Activated CD8-positive, alpha-beta T cell treated with anti-CD3 and anti-CD28 coated beads for 36 hours (primary cell): ENCODE results near the gene RNU6-1. TPM values are rescaled to one million over a fixed set of nuclear protein-coding genes. Genes with fewer than 3 reads are reported as not detected.
A peak's percentile ranks its signal among the peaks of the same experiment; 100 is the strongest.

Source experiments
- ATAC-seq: fragments of 200-7000 bp; cut with Tn5 transposase; one replicate; pipeline ENCODE4 v1.10.0; 2021; ENCODE audit warnings: mild to moderate bottlenecking, moderate library complexity
- CTCF ChIA-PET: fragments of 350-600 bp; sonication (Branson Sonifier 250); formaldehyde crosslinking; loops from one replicate; lab custom pipeline; 2021; ENCODE audit warnings: antibody characterized with exemption; lab: Charles Lee
- POLR2A ChIA-PET: fragments of 350-600 bp; sonication (Branson Sonifier 250); formaldehyde crosslinking; loops from one replicate; lab custom pipeline; 2021; ENCODE audit warnings: antibody characterized with exemption; lab: Charles Lee
- DNase-seq: peaks from one replicate; pipeline ENCODE4 v3.0.0-alpha.2; 2020
- H3K27ac Mint-ChIP-seq: one replicate; pipeline ENCODE4 v1.8.0; 2021; ENCODE audit warnings: mild to moderate bottlenecking, mixed read lengths
- H3K27me3 Mint-ChIP-seq: one replicate; pipeline ENCODE4 v1.8.0; 2021; ENCODE audit warnings: mixed read lengths
- H3K36me3 Mint-ChIP-seq: one replicate; pipeline ENCODE4 v1.8.0; 2021; ENCODE audit warnings: low read depth, mixed read lengths
- H3K4me1 Mint-ChIP-seq: one replicate; pipeline ENCODE4 v1.8.0; 2021; ENCODE audit warnings: low read depth, mixed read lengths
- H3K4me3 Mint-ChIP-seq: one replicate; pipeline ENCODE4 v1.8.0; 2021; ENCODE audit warnings: mild to moderate bottlenecking, moderate library complexity, mixed read lengths
- H3K9me3 Mint-ChIP-seq: one replicate; pipeline ENCODE4 v1.8.0; 2021; ENCODE audit warnings: mixed read lengths
- intact Hi-C: fragments of 100-400 bp; cut with micrococcal nuclease; formaldehyde crosslinking; loops from one replicate; pipeline ENCODE4 v1.10.0; 2022
- total RNA-seq, 2 experiments: library from RNA; stranded (reverse); gene quantifications; one replicate each; pipeline ENCODE4 v1.2.3, GENCODE V29; 2021
- TF ChIP-seq, protein P1 (sequence below): fragments of 200-600 bp; IDR thresholded peaks from one replicate; pipeline ENCODE4 v1.8.0; 2022; ENCODE audit warnings: antibody characterized with exemption, mild to moderate bottlenecking

RNU6-1 gene
- total RNA-seq = not detected

DNA sequence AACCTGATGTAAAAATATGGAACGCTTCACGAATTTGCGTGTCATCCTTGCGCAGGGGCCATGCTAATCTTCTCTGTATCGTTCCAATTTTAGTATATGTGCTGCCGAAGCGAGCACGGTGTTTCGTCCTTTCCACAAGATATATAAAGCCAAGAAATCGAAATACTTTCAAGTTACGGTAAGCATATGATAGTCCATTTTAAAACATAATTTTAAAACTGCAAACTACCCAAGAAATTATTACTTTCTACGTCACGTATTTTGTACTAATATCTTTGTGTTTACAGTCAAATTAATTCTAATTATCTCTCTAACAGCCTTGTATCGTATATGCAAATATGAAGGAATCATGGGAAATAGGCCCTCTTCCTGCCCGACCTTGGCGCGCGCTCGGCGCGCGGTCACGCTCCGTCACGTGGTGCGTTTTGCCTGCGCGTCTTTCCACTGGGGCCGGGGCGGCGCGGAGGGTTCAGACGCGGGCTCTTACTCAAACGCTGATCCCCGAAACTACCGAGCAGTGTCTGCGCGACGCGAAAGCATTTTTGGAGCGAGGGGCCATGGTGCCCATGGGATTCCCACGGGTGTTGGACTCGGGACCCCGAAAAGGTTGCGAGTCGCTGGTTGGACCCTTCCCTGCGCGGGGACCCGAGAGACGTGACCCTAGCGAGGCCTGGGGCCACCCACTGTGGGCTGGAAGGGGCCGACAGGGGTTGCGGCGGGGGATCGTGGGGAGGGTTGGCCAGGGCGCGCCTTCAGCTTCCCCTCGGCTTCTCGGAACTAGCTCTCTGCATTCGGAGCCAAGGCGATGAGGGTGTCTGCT, at the start of gene RNU6-1:
TSS of gene RNU6-1 (minus strand) at position 117 of the 820 bp plus-strand sequence.
- TF ChIP-seq, protein P1, sequence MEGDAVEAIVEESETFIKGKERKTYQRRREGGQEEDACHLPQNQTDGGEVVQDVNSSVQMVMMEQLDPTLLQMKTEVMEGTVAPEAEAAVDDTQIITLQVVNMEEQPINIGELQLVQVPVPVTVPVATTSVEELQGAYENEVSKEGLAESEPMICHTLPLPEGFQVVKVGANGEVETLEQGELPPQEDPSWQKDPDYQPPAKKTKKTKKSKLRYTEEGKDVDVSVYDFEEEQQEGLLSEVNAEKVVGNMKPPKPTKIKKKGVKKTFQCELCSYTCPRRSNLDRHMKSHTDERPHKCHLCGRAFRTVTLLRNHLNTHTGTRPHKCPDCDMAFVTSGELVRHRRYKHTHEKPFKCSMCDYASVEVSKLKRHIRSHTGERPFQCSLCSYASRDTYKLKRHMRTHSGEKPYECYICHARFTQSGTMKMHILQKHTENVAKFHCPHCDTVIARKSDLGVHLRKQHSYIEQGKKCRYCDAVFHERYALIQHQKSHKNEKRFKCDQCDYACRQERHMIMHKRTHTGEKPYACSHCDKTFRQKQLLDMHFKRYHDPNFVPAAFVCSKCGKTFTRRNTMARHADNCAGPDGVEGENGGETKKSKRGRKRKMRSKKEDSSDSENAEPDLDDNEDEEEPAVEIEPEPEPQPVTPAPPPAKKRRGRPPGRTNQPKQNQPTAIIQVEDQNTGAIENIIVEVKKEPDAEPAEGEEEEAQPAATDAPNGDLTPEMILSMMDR = no peak
- Mint-ChIP-seq H3K9me3 (no peaks in the 10 kb centered on the region), H3K4me3 (peak within 1 kb of the TSS; percentile 84), H3K27me3 (peaks cover 18% of the 10 kb centered on the region), H3K36me3 (peaks cover 2% of the 10 kb centered on the region), H3K4me1 (peaks cover 16% of the 10 kb centered on the region), H3K27ac (peak within 1 kb of the TSS; percentile 97)
- POLR2A ChIA-PET = interaction anchor here (0.7 to 1.0 kb wide), 2 partner anchors 19 to 318 kb away, joined by 3 read pairs; no protein-coding TSS in a partner anchor
- intact Hi-C loops = loop anchor here (10.0 kb wide), 2 partner anchors 315 to 895 kb away; partner anchors contain the start of gene C15orf61
- peak; percentile 84 for ATAC-seq
- DNase-seq = peak; percentile 96
- CTCF ChIA-PET = interaction anchor here (1.5 to 2.0 kb wide), 3 partner anchors 23 to 383 kb away, joined by 4 to 5 read pairs (median 4); no protein-coding TSS in a partner anchor

DNA sequence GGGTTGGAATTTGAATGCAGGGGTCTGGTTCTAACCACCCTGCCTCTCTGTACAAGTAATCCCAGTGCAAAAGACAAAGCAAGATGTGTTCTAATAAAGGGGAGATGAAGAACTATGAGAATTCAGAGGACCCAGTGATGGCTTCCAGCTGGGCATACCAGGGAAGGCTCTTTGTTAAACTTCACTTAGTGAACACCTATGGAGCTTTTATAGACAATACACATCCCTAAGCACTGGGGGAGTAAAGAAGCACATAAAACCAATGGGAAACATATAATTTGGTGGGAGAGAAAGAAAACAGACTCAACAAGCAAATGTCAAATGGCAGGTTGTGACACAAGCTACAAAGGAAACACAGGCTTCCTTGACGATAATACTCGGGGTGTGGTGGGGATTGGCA, 47.9 kb upstream of the RNU6-1 start:
- Mint-ChIP-seq H3K4me1 (peaks cover 13% of the 10 kb centered on the region), H3K9me3 (peaks cover 13% of the 10 kb centered on the region), H3K27ac (no peak overlapping the region), H3K27me3 (peaks cover 17% of the 10 kb centered on the region), H3K36me3 (no peaks in the 10 kb centered on the region), H3K4me3 (no peak overlapping the region)
- intact Hi-C loops = no loop called here
- ATAC-seq (no peak), DNase-seq (no peak)
- ChIA-PET POLR2A (interaction anchor here (0.6 to 1.0 kb wide), 2 partner anchors 166 to 857 kb away, joined by 3 to 4 read pairs; partner anchors contain the start of gene PIAS1), CTCF (no interaction called here)
- TF ChIP-seq, protein P1 = no peak

- peaks cover 17% of the 10 kb centered on the region for H3K27me3 Mint-ChIP-seq
- TF ChIP-seq, protein P1 = no peak
- ATAC-seq (no peak), DNase-seq (no peak)
- ChIA-PET CTCF (no interaction called here), POLR2A (interaction anchor here (0.7 kb wide), 1 partner anchor 23 kb away, joined by 3 read pairs; no protein-coding TSS in a partner anchor)
- H3K4me1 Mint-ChIP-seq = peaks cover 20% of the 10 kb centered on the region
- H3K36me3 Mint-ChIP-seq = no peaks in the 10 kb centered on the region
- no peak overlapping the region for H3K4me3 Mint-ChIP-seq
- H3K27ac Mint-ChIP-seq = no peak overlapping the region
- intact Hi-C loops = no loop called here
- peaks cover 13% of the 10 kb centered on the region for H3K9me3 Mint-ChIP-seq
Observed at GRCh38 chr15:67885861-67886260, 46.0 kb upstream of the RNU6-1 start.

DNA sequence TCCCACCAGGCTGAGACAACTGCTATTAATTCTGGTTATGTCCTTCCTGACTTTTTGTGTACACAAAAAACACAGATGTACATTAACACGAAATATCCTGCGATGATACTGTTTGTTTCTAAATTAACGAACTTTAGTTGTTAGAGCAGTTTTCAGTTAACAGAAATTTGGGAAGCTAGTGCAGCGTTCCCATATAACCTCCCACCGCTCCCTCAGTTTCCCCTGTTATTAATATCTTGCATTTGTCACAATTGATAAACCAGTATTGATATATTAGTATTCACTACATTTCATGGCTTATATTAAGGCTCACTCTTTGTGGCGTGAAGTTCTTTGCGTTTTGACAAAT, 45.3 kb upstream of the RNU6-1 start:
- DNase-seq (no peak), ATAC-seq (no peak)
- ChIA-PET CTCF (no interaction called here), POLR2A (interaction anchor here (0.6 kb wide), 1 partner anchor 170 kb away, joined by 3 read pairs; no protein-coding TSS in a partner anchor)
- intact Hi-C loops = no loop called here
- Mint-ChIP-seq H3K4me3 (peak overlapping the region; percentile 68), H3K27ac (no peak overlapping the region), H3K27me3 (peaks cover 17% of the 10 kb centered on the region), H3K4me1 (peaks cover 20% of the 10 kb centered on the region), H3K36me3 (no peaks in the 10 kb centered on the region), H3K9me3 (peaks cover 8% of the 10 kb centered on the region)
- TF ChIP-seq, protein P1 = no peak
